Spleen (tissue), 7 donors: ENCODE data around the gene ZNF160.

Source experiments
- CTCF ChIP-seq, 11 experiments: fragments of 200-600 bp in 7 of 11; fragments of 450-650 bp in 4 of 11; sonication (generic) in 4 of 11; IDR thresholded peaks in 8 of 11; conservative IDR thresholded peaks in 3 of 11; 1 replicate in 7 of 11; 2 replicates in 4 of 11; pipeline versions ENCODE4 v1.4.0 to v1.8.0; 2016 to 2021; ENCODE audit warnings: antibody characterized with exemption in 11 of 11, inconsistent platforms in 4 of 11, mild to moderate bottlenecking in 1 of 11
- POLR2A ChIP-seq, 3 donors: fragments of 450-650 bp; IDR thresholded peaks; one replicate each; pipeline ENCODE4 v1.5.1; 2017; ENCODE audit warnings: antibody characterized with exemption in 3 of 3, mild to moderate bottlenecking in 1 of 3
- donor health status: DM: no; HTN: no; CAD: no; lungs with moderate emphysema.
- donor health status: DM: no; HTN: no; CAD: no.
- donor health status: DM: no; HTN: no; CAD: no.

- TF ChIP-seq POLR2A (IDR thresholded peaks at IDR 0.05) = no peak
- no peak for TF ChIP-seq CTCF (IDR thresholded peaks at IDR 0.05 in 8 of 11, conservative IDR thresholded peaks at IDR 0.05 in 3 of 11)
Observed at GRCh38 chr19:53088091-53088490, 15.1 kb downstream of the ZNF160 start.
